ENCODE measurements around the gene SETBP1. TPM values are rescaled to one million over a fixed set of nuclear protein-coding genes. Genes with fewer than 3 reads are reported as not detected.

Gene SETBP1
- total RNA-seq, 1 donor from 2014 or later: 39.5 TPM

GRCh38 chr18:44841221-44841620 is 160.5 kb downstream of the SETBP1 start:
- DNase-seq (no peak), ATAC-seq (no peak)
- Histone ChIP-seq H3K27ac (no peak overlapping the region), H3K9me3 (no peaks in the 10 kb centered on the region), H3K4me1 (peaks cover 24% of the 10 kb centered on the region), H3K27me3 (no peaks in the 10 kb centered on the region), H3K36me3 (no peaks in the 10 kb centered on the region), H3K4me3 (no peak overlapping the region)
- TF ChIP-seq CTCF (IDR thresholded peaks at IDR 0.05): no peak
- intact Hi-C loops (cut with DNase I): no loop called here

GRCh38 chr18:44841752-44842587 is 161.3 kb downstream of the SETBP1 start:
- Histone ChIP-seq H3K27ac (no peak overlapping the region), H3K4me1 (peaks cover 24% of the 10 kb centered on the region), H3K4me3 (no peak overlapping the region), H3K36me3 (no peaks in the 10 kb centered on the region), H3K9me3 (no peaks in the 10 kb centered on the region), H3K27me3 (no peaks in the 10 kb centered on the region)
- no peak for ATAC-seq
- intact Hi-C loops (cut with DNase I): no loop called here
- no peak for TF ChIP-seq CTCF (IDR thresholded peaks at IDR 0.05)
- no peak for DNase-seq

- Histone ChIP-seq H3K27ac (no peak overlapping the region), H3K4me1 (peaks cover 24% of the 10 kb centered on the region), H3K9me3 (no peaks in the 10 kb centered on the region), H3K36me3 (no peaks in the 10 kb centered on the region), H3K4me3 (no peak overlapping the region), H3K27me3 (no peaks in the 10 kb centered on the region)
- ATAC-seq: no peak
- no peak for TF ChIP-seq CTCF (IDR thresholded peaks at IDR 0.05)
- DNase-seq: no peak
- intact Hi-C loops (cut with DNase I): no loop called here
Observed at GRCh38 chr18:44842588-44843412, 162.1 kb downstream of the SETBP1 start.

- Histone ChIP-seq H3K27me3 (no peaks in the 10 kb centered on the region), H3K9me3 (no peaks in the 10 kb centered on the region), H3K4me1 (peaks cover 17% of the 10 kb centered on the region), H3K27ac (no peak overlapping the region), H3K36me3 (no peaks in the 10 kb centered on the region), H3K4me3 (no peak overlapping the region)
- ATAC-seq (no peak), DNase-seq (no peak)
- no peak for TF ChIP-seq CTCF (IDR thresholded peaks at IDR 0.05)
- intact Hi-C loops (cut with DNase I): no loop called here
Observed at GRCh38 chr18:44844486-44844885, 163.8 kb downstream of the SETBP1 start.

- DNase-seq: no peak
- intact Hi-C loops (cut with DNase I): no loop called here
- Histone ChIP-seq H3K36me3 (no peaks in the 10 kb centered on the region), H3K9me3 (no peaks in the 10 kb centered on the region), H3K27me3 (no peaks in the 10 kb centered on the region), H3K4me1 (peaks cover 4% of the 10 kb centered on the region), H3K27ac (no peak overlapping the region), H3K4me3 (no peak overlapping the region)
- ATAC-seq: no peak
- no peak for TF ChIP-seq CTCF (IDR thresholded peaks at IDR 0.05)
Observed at GRCh38 chr18:44846450-44846849, 165.8 kb downstream of the SETBP1 start.
